Measurements from ENCODE around the gene CCDC74B. TPM values are rescaled to one million over a fixed set of nuclear protein-coding genes. Genes with fewer than 3 reads are reported as not detected.
"Not testable (repeated sequence)": the region's sequence is repeated elsewhere in the genome, so short reads cannot be mapped to it uniquely, and the experiment has no call there.

The CCDC74B gene
- total and polyA plus RNA-seq, 7 experiments from 2014 or later = 0.16 to 1.6 (median 0.73) TPM; not detected in 4

DNA sequence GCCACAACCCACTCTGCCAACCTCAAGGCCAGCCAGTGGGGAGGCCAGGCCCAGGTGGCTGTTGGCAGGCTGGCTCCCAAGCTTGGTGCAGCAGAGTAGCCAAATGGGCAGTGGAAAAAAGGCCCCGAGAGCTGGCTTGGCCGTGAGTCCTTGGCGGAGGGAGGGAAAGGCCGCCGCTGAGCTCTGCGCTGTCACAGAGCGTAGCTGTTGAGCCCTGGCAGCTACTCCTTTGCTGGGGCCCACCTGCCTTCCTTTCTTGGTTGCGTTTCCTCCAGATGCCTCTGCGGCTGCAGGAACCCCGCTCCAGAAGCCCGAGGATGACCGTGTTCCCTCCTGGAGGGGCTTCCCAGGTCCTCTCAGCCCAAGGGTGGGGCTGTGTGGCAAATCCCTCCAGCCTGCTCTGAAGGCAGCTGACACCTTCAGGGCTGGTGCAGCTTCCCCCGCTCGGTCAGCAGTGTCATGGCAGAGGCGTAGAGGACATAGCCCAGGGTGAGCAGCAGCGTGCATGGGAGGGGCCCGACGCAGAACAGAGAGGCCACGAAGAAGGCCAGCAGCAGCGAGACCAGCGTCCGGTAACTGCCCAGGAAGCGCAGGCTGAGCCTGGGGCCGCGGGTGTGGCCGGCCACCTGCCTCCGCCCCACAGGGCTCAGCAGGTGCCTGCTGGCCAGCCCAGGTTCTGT is 7.4 kb upstream of the CCDC74B start:
- H3K27ac ChIP-seq (ENCODE audit: low read depth, low read length); intact Hi-C loops (cut with micrococcal nuclease); DNase-seq; CTCF ChIA-PET; H3K9me3 ChIP-seq (ENCODE audit: control insufficient read depth in 2 of 3, low read length in 3 of 3); H3K4me1 ChIP-seq (ENCODE audit: control insufficient read depth in 2 of 2, insufficient read depth in 2 of 2, low read length in 2 of 2); H3K36me3 Mint-ChIP-seq; H3K4me3 ChIP-seq (ENCODE audit: low read length); H3K4me1 Mint-ChIP-seq; H3K27me3 Mint-ChIP-seq; H3K27me3 ChIP-seq (ENCODE audit: control insufficient read depth in 2 of 2, insufficient read depth in 2 of 2, low read length in 2 of 2); POLR2A ChIA-PET; H3K9me3 Mint-ChIP-seq; H3K4me3 Mint-ChIP-seq: not testable (repeated sequence)
- peak; percentile 2 for ATAC-seq
- H3K36me3 ChIP-seq (ENCODE audit: control insufficient read depth in 2 of 3, insufficient read depth in 3 of 3, low read length in 3 of 3) = peaks cover 0 to 43% (median 0%) of the 10 kb centered on the region in 3 experiments
- H3K27ac Mint-ChIP-seq = peak overlapping the region in 1 of 9 donors; percentile 52

GRCh38 chr2:130151145-130151512 is 6.2 kb upstream of the CCDC74B start:
- H3K36me3 Mint-ChIP-seq; H3K4me1 Mint-ChIP-seq; H3K9me3 Mint-ChIP-seq; H3K9me3 ChIP-seq (ENCODE audit: control insufficient read depth in 2 of 3, low read length in 3 of 3); H3K4me1 ChIP-seq (ENCODE audit: control insufficient read depth in 2 of 2, insufficient read depth in 2 of 2, low read length in 2 of 2); H3K27me3 Mint-ChIP-seq; H3K4me3 Mint-ChIP-seq; intact Hi-C loops (cut with micrococcal nuclease); H3K27ac Mint-ChIP-seq; DNase-seq; CTCF ChIA-PET; H3K27me3 ChIP-seq (ENCODE audit: control insufficient read depth in 2 of 2, insufficient read depth in 2 of 2, low read length in 2 of 2); POLR2A ChIA-PET; H3K27ac ChIP-seq (ENCODE audit: low read depth, low read length); H3K4me3 ChIP-seq (ENCODE audit: low read length); ATAC-seq: not testable (repeated sequence)
- peaks cover 0 to 40% (median 0%) of the 10 kb centered on the region in 3 experiments for H3K36me3 ChIP-seq (ENCODE audit: control insufficient read depth in 2 of 3, insufficient read depth in 3 of 3, low read length in 3 of 3)

DNA sequence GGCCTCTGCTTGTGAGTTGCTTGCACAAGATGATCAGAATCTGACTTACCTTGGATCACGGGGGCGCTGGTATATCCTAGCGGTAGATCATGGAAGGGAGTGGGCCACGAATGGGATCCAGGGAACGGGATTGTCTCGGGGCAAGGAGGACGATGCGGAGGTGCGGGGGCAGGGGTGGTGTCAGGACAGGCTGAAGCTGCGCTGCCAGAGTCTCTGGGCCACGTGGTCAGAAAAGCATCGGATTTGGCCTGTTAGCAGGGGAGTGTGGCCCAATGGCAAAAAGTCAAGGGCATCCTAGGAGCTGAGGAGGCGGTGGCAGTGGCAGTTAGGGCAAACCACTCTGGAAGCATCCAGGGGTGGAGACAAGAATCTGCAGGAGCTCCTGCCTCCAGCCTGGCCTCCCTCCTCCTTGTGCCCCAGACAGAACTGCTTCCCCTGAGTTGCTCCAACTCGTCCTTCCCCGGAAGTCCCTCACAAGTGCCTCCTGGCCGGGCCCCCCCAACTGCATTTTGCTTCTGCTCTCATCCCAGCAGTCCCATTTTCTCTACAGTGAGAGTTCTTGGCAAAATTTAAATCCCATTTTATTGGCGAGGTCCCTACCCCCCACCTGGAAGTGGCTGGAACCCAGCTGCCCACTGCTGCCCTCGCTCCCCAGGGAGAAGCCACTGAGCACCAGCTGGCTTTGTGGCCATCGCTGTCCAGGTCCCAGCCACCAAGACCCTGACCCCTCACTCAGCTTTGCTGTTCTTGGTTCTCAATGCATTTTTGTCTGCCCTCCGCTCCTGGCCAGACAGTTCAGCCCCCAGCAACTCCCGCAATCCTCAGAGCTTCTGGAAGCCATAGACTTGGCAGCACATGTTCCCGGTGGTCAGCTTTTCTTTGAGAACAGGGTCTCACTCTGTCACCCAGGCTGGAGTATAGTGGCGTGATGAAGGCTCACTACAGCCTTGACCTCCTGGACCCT is 5.6 kb upstream of the CCDC74B start:
- CTCF ChIA-PET = no interaction called here
- POLR2A ChIA-PET = no interaction called here
- intact Hi-C loops (cut with micrococcal nuclease) = no loop called here
- peaks cover 0 to 33% (median 0%) of the 10 kb centered on the region in 3 experiments for H3K36me3 ChIP-seq (ENCODE audit: control insufficient read depth in 2 of 3, insufficient read depth in 3 of 3, low read length in 3 of 3)
- H3K27ac ChIP-seq (ENCODE audit: low read depth, low read length) = no peak overlapping the region
- H3K4me1 ChIP-seq (ENCODE audit: control insufficient read depth in 2 of 2, insufficient read depth in 2 of 2, low read length in 2 of 2) = no peaks in the 10 kb centered on the region
- H3K9me3 ChIP-seq (ENCODE audit: control insufficient read depth in 2 of 3, low read length in 3 of 3) = no peaks in the 10 kb centered on the region
- H3K27me3 ChIP-seq (ENCODE audit: control insufficient read depth in 2 of 2, insufficient read depth in 2 of 2, low read length in 2 of 2) = no peaks in the 10 kb centered on the region
- peaks cover 0 to 4% (median 2%) of the 10 kb centered on the region in 5 donors for H3K36me3 Mint-ChIP-seq
- no peak overlapping the region for H3K27ac Mint-ChIP-seq
- H3K4me3 Mint-ChIP-seq = no peak overlapping the region
- H3K4me3 ChIP-seq (ENCODE audit: low read length) = no peak overlapping the region
- DNase-seq = no peak
- H3K9me3 Mint-ChIP-seq = no peaks in the 10 kb centered on the region
- peaks cover 0 to 6% (median 0%) of the 10 kb centered on the region in 7 donors for H3K4me1 Mint-ChIP-seq
- no peak for ATAC-seq
- H3K27me3 Mint-ChIP-seq = peaks cover 3 to 10% (median 7%) of the 10 kb centered on the region in 5 donors

DNA sequence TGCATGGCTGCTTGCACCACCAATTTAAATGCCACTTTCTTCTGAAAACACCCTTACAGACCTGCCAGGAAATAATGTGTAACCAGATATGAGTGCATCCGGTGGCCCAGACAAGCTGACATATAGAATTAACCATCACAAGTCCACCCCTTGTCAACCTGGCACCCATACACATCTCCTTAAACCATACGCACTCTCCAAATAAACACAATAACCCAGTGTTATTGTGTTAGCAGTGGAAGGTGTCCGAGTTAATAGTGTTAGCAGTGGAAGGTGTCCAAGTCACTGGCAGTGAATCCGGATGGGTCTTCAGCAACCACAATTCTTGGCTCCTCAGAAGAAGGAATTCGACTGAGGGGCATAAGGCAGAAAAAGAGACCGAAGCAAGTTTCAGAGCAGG is 3.6 kb upstream of the CCDC74B start:
- H3K36me3 Mint-ChIP-seq; ATAC-seq; H3K9me3 Mint-ChIP-seq; H3K27ac ChIP-seq (ENCODE audit: low read depth, low read length); H3K4me3 ChIP-seq (ENCODE audit: low read length); DNase-seq; H3K4me1 ChIP-seq (ENCODE audit: control insufficient read depth in 2 of 2, insufficient read depth in 2 of 2, low read length in 2 of 2); H3K9me3 ChIP-seq (ENCODE audit: control insufficient read depth in 2 of 3, low read length in 3 of 3); H3K27ac Mint-ChIP-seq; H3K27me3 ChIP-seq (ENCODE audit: control insufficient read depth in 2 of 2, insufficient read depth in 2 of 2, low read length in 2 of 2); H3K4me3 Mint-ChIP-seq; CTCF ChIA-PET; POLR2A ChIA-PET: not testable (repeated sequence)
- peaks cover 0 to 16% (median 0%) of the 10 kb centered on the region in 3 experiments for H3K36me3 ChIP-seq (ENCODE audit: control insufficient read depth in 2 of 3, insufficient read depth in 3 of 3, low read length in 3 of 3)
- Mint-ChIP-seq H3K27me3 (peaks cover 5 to 11% (median 8%) of the 10 kb centered on the region in 5 donors), H3K4me1 (peaks cover 0 to 12% (median under 1%) of the 10 kb centered on the region in 7 donors)
- intact Hi-C loops (cut with micrococcal nuclease) = loop anchor here in 1 of 2 donors (5.0 kb wide), 1 partner anchor 34 kb away; the partner anchor contains the start of genes MZT2B and SMPD4

DNA sequence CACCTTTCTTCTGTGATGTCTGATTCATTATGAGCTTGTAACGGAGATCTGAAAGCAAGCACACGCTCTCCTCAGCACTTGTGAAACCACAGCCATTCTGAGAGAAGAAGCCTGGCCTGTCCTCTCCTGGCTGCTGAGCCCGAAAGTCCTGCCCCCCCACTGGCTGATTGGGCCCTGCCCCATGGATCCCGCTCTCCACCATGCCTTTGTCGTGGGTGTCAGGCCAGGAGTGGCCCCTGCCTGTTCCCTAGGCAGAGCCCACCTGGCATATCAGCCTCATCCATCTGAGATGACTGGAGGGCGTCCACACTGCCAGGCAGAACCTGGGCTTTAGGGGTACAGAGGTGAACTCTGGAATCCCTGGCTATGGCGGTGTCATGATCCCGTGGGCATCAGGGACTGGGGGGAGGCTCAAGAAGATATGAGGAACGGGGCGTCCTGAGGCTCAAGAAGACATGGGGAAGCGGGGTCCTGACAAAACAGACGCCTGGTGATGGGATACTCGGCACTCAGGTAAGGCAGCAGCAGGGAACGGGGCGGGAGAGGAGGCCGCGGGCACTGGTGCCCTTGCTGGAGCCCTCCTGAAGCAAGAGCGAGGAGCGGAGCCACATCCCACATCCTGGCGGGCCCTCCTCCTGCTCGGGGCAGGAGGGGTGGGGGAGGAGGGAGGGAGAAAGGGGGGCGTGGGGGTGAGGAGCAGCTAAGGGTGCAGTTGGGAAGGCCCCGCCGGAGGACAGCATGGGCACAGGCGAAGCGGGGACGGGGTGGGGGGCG is 1.5 kb downstream of the CCDC74B start:
- intact Hi-C loops (cut with micrococcal nuclease); H3K27ac ChIP-seq (ENCODE audit: low read depth, low read length); H3K9me3 ChIP-seq (ENCODE audit: control insufficient read depth in 2 of 3, low read length in 3 of 3); POLR2A ChIA-PET; H3K27me3 ChIP-seq (ENCODE audit: control insufficient read depth in 2 of 2, insufficient read depth in 2 of 2, low read length in 2 of 2); CTCF ChIA-PET; H3K36me3 ChIP-seq (ENCODE audit: control insufficient read depth in 2 of 3, insufficient read depth in 3 of 3, low read length in 3 of 3); H3K36me3 Mint-ChIP-seq; H3K9me3 Mint-ChIP-seq; H3K4me3 ChIP-seq (ENCODE audit: low read length); ATAC-seq; H3K4me1 ChIP-seq (ENCODE audit: control insufficient read depth in 2 of 2, insufficient read depth in 2 of 2, low read length in 2 of 2): not testable (repeated sequence)
- Mint-ChIP-seq H3K27ac (peak overlapping the region in 1 of 9 donors; percentile 14), H3K4me1 (peaks cover 0 to 16% (median 3%) of the 10 kb centered on the region in 7 donors), H3K4me3 (peak overlapping the region; percentile 36 to 86 (median 74)), H3K27me3 (peaks cover 5 to 18% (median 15%) of the 10 kb centered on the region in 5 donors)
- DNase-seq = peak in 1 of 9 donors; percentile 16

DNA sequence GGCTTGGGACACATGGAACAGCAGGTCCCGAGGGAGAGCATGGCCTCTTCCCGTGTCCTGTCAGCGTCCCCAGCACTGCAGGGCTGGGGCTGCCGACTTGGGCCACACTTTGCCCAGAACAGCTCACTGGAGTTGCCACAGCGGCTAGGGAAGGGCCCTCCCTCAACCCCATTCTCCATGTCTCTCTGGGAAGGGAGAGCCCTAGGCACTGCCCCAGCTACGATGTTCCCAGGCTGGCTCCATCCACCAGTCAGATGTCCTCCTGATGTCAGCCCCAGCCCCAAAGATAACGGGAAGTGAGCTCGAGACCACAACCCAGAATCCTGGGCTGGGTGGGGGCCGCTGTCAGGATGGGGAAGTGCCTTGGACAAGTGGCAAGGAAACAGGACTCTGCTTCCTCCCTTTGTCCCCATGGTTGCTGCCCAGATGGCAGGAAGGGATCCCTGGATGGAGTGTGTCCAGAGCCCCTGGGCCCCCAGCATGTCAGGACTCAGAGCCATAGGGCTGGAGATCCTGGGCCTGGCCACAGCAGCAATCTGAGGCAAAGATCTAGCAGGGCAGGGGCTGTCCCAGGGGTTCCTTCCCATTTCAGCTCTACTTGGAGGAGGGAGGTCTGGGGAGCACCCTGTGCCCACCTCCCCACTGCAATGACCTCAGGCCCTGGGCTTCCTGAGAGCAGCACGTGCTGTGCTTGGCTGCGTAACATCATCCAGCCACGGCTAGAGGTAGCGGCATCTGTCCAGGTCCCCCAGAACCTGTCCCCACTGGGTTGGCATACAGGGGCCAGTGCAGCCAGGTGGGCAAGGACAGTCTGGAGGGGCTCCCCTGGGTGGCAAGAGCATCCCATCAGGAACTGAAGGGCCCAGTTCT is 2.3 kb downstream of the CCDC74B start:
- H3K27ac ChIP-seq (ENCODE audit: low read depth, low read length); H3K36me3 ChIP-seq (ENCODE audit: control insufficient read depth in 2 of 3, insufficient read depth in 3 of 3, low read length in 3 of 3); H3K27me3 ChIP-seq (ENCODE audit: control insufficient read depth in 2 of 2, insufficient read depth in 2 of 2, low read length in 2 of 2); CTCF ChIA-PET; H3K9me3 Mint-ChIP-seq; H3K4me3 ChIP-seq (ENCODE audit: low read length); H3K36me3 Mint-ChIP-seq; H3K9me3 ChIP-seq (ENCODE audit: control insufficient read depth in 2 of 3, low read length in 3 of 3); POLR2A ChIA-PET; ATAC-seq; H3K27ac Mint-ChIP-seq; intact Hi-C loops (cut with micrococcal nuclease); H3K4me1 ChIP-seq (ENCODE audit: control insufficient read depth in 2 of 2, insufficient read depth in 2 of 2, low read length in 2 of 2): not testable (repeated sequence)
- Mint-ChIP-seq H3K4me1 (peaks cover 0 to 13% (median 3%) of the 10 kb centered on the region in 7 donors), H3K4me3 (peak overlapping the region; percentile 23 to 86 (median 70)), H3K27me3 (peaks cover 5 to 18% (median 15%) of the 10 kb centered on the region in 5 donors)
- peak in 1 of 9 donors; percentile 14 for DNase-seq

All from naive thymus-derived CD4-positive, alpha-beta T cell (primary cell).